HG03575 (cell line): ENCODE results near the gene NUP214.

Source experiments
- ATAC-seq: cut with Tn5 transposase; IDR thresholded peaks from one replicate; pipeline ENCODE4 v1.9.1; 2021; ENCODE audit not compliant: unreplicated experiment, insufficient number of reproducible peaks, low FRiP score; ENCODE audit errors: extremely low read depth

NUP214 gene

GRCh38 chr9:131216806-131217205 lies 91.4 kb downstream of the NUP214 start:
- no peak for ATAC-seq

DNA sequence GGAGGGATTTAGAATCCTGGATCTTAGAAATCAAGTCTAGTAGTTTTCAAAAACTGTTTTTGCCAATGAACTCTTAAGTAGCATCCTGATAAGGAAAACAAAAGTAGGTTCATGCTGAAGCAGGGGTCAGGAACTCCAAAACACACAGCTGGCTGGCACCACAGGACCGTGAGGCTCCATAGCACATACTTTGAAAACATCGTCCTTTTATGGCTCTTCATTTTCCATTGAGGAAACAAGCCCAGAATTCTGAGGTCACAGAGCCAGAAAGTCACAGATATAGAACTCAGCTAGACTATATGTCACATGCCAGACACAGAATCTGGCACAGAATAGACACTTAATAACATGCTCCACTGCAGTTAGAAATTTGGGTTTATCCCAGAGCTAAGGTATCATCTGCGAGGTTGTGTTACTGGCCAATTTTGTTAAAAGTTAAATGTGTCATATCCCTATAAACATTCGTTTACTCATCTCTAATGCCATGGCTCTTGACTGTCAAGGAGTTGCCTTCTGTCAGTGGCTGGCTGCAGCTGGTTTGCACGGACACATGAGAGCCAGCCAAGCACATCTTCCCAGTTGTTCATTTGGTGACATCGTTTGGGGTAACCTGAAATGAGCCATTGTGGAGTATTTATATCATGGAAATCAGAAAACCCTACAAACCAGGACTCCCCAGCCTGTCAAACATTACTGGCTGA lies 92.1 kb downstream of the NUP214 start:
- ATAC-seq, result no peak

GRCh38 chr9:131218370-131218769 lies 93.0 kb downstream of the NUP214 start:
- no peak for ATAC-seq

GRCh38 chr9:131220485-131220884 lies 95.1 kb downstream of the NUP214 start:
- ATAC-seq, result no peak

- no peak for ATAC-seq
Measured at GRCh38 chr9:131222460-131222859, 97.1 kb downstream of the NUP214 start.

DNA sequence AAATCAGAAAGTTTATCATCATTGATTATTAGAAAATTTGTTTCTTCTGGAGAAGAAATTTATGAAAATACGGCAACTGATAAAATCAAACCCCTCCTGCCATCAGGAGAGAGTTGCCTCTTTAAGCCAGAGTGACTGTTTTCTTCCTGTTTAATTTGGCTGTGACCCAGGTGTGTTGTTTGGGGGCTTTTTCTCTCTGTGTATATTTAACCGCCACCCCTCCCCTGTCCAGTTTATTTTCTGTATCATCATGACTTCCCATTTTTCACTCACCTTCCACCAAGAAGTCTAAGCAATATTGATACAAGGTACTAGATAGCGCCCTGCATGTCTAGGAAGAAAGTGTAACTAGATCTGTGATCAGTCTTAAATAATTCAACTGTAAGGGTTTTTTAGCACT lies 100.8 kb downstream of the NUP214 start:
- no peak for ATAC-seq

DNA sequence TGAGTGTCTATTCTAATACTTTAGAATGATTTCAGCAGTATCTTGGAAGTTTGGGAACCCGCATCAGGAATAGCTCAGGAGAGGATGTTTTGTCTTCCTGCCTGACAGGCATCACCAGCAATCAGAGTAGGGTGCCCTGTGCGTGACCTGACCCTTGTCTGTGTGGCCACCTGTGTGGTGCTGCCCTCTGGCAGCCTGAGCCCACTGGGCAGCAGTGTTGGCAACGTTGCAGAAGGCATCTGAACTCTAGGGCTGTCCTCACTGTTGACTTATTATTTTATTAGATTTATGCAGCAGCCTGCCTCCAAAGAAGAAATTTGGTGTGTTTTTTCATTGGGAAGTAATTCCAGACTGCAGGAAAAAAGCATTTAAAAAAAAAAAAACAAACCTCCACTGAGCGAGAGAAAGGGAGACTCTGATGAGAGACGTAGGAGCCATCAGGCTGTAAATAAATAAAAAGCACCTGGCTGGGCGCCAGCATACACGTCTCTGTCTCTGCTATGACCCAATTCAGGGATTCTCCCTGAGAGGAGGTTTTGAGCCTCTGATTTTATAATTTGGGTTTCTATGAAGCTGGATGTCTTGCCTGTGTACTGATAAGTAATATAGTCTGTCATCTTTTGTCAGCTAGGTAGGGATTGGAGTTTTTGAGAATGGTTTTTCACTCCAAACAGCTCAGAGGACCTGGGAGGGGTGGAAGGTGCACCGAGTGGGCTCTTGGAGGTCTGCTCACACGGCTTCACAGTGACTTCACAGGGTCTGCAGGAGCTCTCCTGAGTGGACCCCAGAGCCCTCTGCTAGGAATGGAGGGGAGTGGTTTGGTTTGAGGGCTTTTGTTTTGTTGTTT lies 101.9 kb downstream of the NUP214 start:
- ATAC-seq, result no peak

- ATAC-seq, result no peak
Measured at GRCh38 chr9:131227959-131228460, 102.6 kb downstream of the NUP214 start.

- ATAC-seq, result no peak
Measured at GRCh38 chr9:131228988-131229387, 103.6 kb downstream of the NUP214 start.

GRCh38 chr9:131233556-131233955 lies 108.2 kb downstream of the NUP214 start:
- no peak for ATAC-seq

GRCh38 chr9:131233995-131234394 lies 108.6 kb downstream of the NUP214 start:
- ATAC-seq, result no peak

DNA sequence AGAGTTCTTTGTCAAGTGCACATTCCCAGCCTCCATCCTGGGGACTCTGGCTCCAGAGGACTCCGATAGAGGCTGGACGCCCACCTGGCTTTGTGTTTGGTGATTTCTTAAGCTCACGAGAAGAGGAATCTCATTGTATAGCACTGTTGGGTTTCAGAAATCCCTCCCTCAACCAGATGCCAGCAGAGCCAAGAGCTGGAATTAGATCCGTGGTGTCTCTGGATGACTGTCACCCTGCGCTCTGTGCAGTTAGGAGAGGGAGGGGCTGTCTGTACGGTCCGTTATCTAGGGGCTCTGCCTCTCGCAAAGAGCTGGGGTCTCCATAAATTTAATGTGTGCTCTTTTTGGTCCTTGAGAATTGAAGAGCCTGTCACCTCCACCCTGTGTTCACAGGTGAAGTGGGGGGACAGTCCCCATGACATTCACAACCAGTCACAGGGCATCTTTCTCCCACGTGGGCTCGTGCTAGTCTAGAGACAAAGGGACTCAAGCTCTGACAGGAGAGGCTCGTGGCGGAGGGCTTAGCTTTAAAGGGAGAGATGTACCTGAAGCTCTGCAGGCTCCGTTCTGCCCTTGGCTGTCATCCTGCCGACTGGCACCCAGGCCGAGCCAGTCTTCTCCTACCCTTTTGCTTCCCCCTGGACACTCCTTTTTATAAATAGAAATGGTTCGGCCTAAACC lies 109.6 kb downstream of the NUP214 start:
- no peak for ATAC-seq

- no peak for ATAC-seq
Measured at GRCh38 chr9:131235480-131235851, 110.1 kb downstream of the NUP214 start.

- no peak for ATAC-seq
Measured at GRCh38 chr9:131236161-131236560, 110.8 kb downstream of the NUP214 start.

DNA sequence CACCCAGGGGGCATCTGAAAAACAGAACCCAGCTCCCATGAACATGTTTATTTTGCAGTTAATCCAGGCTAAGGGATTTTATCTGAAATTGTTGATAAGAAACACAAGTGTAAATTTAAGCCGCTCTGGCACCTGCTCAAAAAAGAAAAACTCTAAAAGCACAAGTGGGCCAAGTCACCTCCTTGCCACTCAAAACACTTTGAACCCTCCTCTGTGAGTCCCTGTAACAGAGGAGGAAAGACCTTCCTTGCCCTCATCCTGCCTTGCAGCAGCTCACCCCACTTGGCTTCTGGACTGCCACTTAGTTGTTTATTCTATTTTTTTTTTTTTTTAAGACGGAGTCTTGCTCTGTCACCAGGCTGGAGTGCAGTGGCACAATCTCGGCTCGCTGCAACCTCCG lies 111.4 kb downstream of the NUP214 start:
- no peak for ATAC-seq

DNA sequence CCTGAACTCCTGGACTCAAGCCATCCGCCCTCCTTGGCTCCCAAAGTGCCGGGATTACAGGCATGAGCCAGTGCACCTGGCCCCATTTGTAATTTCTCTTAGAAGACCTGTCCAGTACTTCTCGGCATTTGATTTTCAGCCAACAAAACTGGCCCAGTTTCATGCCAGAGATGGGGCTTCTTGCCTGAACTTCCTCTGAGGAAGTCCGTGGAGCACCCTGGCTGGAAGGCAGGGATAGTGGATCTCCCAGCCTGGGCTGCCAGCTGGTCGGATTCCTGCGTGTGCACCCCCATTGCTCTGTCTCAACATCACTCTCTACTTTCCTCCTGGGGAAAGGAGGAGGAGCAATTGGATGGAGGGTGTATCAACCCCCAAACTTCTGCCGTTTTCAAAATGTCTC lies 111.9 kb downstream of the NUP214 start:
- no peak for ATAC-seq

DNA sequence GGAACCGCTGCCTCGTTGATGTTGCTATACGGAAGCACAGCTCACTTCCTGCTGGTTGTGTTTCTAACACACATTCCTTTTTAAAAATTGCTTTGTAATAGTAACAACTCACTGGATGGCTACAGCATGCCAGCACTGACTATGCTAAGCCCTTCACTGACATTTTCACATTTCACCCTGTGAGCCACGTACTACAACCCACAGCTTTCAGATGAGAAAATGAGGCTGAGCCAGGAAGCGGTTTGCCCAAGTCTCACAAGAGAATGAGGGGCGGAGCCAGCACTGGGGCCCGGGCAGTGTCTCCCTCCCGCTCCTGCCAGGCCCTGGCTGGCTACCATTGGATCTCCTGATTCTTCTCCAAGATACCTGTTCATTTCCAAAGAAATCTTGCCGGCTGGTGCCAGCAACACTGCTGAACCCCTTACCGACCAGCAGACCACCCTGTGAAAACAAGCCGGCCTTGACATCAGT lies 112.6 kb downstream of the NUP214 start:
- no peak for ATAC-seq

DNA sequence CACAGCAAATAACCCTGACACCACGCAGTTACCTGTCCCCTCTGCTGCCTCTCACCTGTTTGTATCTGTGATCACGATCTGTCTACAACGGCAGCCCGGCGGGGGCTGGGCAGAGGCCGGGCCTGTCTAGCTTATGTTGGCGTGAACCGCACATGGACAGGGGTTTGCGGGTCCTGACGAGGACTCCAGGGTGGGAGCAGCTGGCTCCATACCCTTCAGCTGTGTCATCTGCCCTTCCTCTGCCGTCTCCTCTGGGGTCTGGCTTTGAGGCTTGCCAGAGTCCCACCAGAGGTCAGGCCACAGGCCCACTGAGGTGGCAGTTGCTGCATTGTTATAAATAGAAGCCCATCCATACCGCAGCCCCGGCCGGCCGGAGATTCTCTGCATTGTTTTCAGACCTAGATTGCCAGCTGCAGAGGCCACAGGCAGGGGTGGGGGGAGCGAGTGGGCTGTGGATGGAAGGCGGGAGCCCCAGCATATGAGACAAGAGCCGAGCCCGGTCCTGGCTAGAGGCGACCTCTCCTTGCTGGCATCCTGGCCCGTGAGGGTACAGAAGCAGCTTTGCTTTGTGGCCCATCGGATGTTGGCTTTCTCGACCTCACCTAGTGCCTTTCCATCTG lies 113.1 kb downstream of the NUP214 start:
- no peak for ATAC-seq
